ENCODE results near the gene COL19A1. TPM values are rescaled to one million over a fixed set of nuclear protein-coding genes. Genes with fewer than 3 reads are reported as not detected.

COL19A1 gene
- total RNA-seq, 1 experiment from 2014 or later = not detected

DNA sequence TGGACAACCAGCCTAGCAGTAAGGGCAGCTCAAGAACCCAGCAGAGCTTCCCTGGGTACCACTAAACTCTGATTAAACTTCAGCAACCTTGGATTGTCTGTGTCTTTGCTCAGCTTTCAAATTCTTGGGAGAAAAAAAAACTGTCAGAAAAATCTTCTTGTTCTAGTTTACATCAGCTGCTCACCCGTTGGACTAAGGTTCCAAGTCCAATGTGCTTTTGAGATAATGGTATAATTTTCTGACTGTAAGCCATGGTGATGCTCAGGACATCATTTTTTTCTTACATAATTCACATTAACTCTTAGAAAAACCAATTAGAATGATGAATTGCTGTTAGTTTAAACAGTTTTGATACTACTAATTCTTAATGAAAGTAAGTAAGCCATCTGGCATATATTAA lies 290.7 kb downstream of the COL19A1 start:
- TF ChIP-seq POLR2AphosphoS5 (IDR thresholded peaks at IDR 0.05; ENCODE audit: low read depth, low read length) = no peak
- no peak for TF ChIP-seq TCF7L2 (IDR thresholded peaks at IDR 0.05; ENCODE audit: low read depth, low read length)
- TF ChIP-seq, protein P1, sequence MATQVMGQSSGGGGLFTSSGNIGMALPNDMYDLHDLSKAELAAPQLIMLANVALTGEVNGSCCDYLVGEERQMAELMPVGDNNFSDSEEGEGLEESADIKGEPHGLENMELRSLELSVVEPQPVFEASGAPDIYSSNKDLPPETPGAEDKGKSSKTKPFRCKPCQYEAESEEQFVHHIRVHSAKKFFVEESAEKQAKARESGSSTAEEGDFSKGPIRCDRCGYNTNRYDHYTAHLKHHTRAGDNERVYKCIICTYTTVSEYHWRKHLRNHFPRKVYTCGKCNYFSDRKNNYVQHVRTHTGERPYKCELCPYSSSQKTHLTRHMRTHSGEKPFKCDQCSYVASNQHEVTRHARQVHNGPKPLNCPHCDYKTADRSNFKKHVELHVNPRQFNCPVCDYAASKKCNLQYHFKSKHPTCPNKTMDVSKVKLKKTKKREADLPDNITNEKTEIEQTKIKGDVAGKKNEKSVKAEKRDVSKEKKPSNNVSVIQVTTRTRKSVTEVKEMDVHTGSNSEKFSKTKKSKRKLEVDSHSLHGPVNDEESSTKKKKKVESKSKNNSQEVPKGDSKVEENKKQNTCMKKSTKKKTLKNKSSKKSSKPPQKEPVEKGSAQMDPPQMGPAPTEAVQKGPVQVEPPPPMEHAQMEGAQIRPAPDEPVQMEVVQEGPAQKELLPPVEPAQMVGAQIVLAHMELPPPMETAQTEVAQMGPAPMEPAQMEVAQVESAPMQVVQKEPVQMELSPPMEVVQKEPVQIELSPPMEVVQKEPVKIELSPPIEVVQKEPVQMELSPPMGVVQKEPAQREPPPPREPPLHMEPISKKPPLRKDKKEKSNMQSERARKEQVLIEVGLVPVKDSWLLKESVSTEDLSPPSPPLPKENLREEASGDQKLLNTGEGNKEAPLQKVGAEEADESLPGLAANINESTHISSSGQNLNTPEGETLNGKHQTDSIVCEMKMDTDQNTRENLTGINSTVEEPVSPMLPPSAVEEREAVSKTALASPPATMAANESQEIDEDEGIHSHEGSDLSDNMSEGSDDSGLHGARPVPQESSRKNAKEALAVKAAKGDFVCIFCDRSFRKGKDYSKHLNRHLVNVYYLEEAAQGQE (IDR thresholded peaks at IDR 0.05; ENCODE audit: insufficient read depth in 1 of 2, low read depth in 2 of 2, low read length in 1 of 2) = no peak
- TF ChIP-seq, protein P2, sequence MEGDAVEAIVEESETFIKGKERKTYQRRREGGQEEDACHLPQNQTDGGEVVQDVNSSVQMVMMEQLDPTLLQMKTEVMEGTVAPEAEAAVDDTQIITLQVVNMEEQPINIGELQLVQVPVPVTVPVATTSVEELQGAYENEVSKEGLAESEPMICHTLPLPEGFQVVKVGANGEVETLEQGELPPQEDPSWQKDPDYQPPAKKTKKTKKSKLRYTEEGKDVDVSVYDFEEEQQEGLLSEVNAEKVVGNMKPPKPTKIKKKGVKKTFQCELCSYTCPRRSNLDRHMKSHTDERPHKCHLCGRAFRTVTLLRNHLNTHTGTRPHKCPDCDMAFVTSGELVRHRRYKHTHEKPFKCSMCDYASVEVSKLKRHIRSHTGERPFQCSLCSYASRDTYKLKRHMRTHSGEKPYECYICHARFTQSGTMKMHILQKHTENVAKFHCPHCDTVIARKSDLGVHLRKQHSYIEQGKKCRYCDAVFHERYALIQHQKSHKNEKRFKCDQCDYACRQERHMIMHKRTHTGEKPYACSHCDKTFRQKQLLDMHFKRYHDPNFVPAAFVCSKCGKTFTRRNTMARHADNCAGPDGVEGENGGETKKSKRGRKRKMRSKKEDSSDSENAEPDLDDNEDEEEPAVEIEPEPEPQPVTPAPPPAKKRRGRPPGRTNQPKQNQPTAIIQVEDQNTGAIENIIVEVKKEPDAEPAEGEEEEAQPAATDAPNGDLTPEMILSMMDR (IDR thresholded peaks at IDR 0.05) = no peak
- no peak for TF ChIP-seq SIN3A (IDR thresholded peaks at IDR 0.05; ENCODE audit: borderline replicate concordance, insufficient read depth, low read depth, low read length)
- no peaks in the 10 kb centered on the region for H3K9me3 ChIP-seq (ENCODE audit: control insufficient read depth, insufficient read depth, low read depth, low read length)
- POLR2A ChIA-PET = no interaction called here

DNA sequence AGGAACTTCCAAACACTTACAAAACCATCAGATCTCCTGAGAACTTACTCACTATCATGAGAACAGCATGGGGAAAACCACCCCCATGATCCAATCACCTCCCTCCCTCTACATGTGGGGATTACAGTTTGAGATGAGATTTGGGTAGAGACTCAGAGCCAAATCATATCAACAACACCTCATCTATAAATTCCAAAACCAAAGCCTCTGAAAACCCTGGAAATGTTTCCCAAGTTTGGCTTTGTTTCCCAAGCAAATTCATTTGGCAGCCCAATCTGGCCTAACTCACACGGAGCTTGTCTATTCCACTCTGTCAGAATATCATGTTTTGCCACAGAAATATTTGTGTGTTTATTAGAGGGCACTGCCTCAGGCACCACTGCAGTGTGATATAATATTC lies 293.9 kb downstream of the COL19A1 start:
- Histone ChIP-seq H3K27ac (ENCODE audit: low read length) (no peak overlapping the region), H3K4me1 (ENCODE audit: control insufficient read depth, insufficient read depth, low read length) (no peaks in the 10 kb centered on the region), H3K4me3 (ENCODE audit: low read depth in 2 of 2, low read length in 2 of 2) (no peak overlapping the region), H3K36me3 (ENCODE audit: control insufficient read depth, insufficient read depth, low read length) (no peaks in the 10 kb centered on the region), H3K27me3 (ENCODE audit: control insufficient read depth, insufficient read depth, low read length) (peaks cover 8% of the 10 kb centered on the region), H3K9me3 (ENCODE audit: control insufficient read depth, insufficient read depth, low read depth, low read length) (no peaks in the 10 kb centered on the region)
- BruUV-seq (replicated peaks) = no TSS peak
- CTCF ChIA-PET = no interaction called here
- in situ Hi-C loops (cut with HindIII; ENCODE audit: low pct_unique_long_range_greater_than_20kb, low sequenced_read_pairs) = no loop called here
- intact Hi-C loops (cut with micrococcal nuclease; ENCODE audit: unreplicated experiment) = no loop called here
- TF ChIP-seq SIN3A (IDR thresholded peaks at IDR 0.05; ENCODE audit: borderline replicate concordance, insufficient read depth, low read depth, low read length) = no peak
- TF ChIP-seq, protein P2 (IDR thresholded peaks at IDR 0.05) = no peak
- TF ChIP-seq TCF7L2 (IDR thresholded peaks at IDR 0.05; ENCODE audit: low read depth, low read length) = no peak
- TF ChIP-seq POLR2AphosphoS5 (IDR thresholded peaks at IDR 0.05; ENCODE audit: low read depth, low read length) = no peak
- TF ChIP-seq, protein P1 (IDR thresholded peaks at IDR 0.05; ENCODE audit: insufficient read depth in 1 of 2, low read depth in 2 of 2, low read length in 1 of 2) = no peak
- no peak for DNase-seq (ENCODE audit: low read depth, low spot score)
- no peak for ATAC-seq
- POLR2A ChIA-PET = no interaction called here

More for the DNA sequence above, 290.7 kb downstream of the COL19A1 start:
- peaks cover 5% of the 10 kb centered on the region; the same call in 1 of the 2 replicates for H3K27me3 ChIP-seq (ENCODE audit: control insufficient read depth, insufficient read depth, low read length)
- in situ Hi-C loops (cut with HindIII; ENCODE audit: low pct_unique_long_range_greater_than_20kb, low sequenced_read_pairs) (no loop called here), intact Hi-C loops (cut with micrococcal nuclease; ENCODE audit: unreplicated experiment) (no loop called here)
- H3K4me1 ChIP-seq (ENCODE audit: control insufficient read depth, insufficient read depth, low read length) = no peaks in the 10 kb centered on the region
- no peak overlapping the region for H3K27ac ChIP-seq (ENCODE audit: low read length)
- CTCF ChIA-PET = no interaction called here
- H3K36me3 ChIP-seq (ENCODE audit: control insufficient read depth, insufficient read depth, low read length) = no peaks in the 10 kb centered on the region
- DNase-seq (ENCODE audit: low read depth, low spot score) (no peak), ATAC-seq (no peak)
- H3K4me3 ChIP-seq (ENCODE audit: low read depth in 2 of 2, low read length in 2 of 2) = no peak overlapping the region
- BruUV-seq (replicated peaks) = no TSS peak
